K562 (cell line): Measurements from ENCODE around the gene PLXDC1. TPM values are rescaled to one million over a fixed set of nuclear protein-coding genes. Genes with fewer than 3 reads are reported as not detected.
"Not testable (repeated sequence)": the region's sequence is repeated elsewhere in the genome, so short reads cannot be mapped to it uniquely, and the experiment has no call there.

Source experiments
- ATAC-seq: fragments of 200-7000 bp; cut with Tn5 transposase; 3 replicates; pipeline ENCODE4 v1.9.1; 2020; ENCODE audit warnings: moderate library complexity
- BruUV-seq: library from RNA; stranded (reverse); fragments of 400-500 nt; replicated peaks from 2 replicates; lab custom pipeline; 2021; lab: Mats Ljungman, UMichigan
- CTCF ChIA-PET: fragments of 300-600 bp; formaldehyde crosslinking; extraction: SDS; loops from one replicate; lab custom pipeline; 2021; ENCODE audit warnings: low intra/inter-chr PET ratio; lab: Yijun Ruan, JAX
- POLR2A ChIA-PET: fragments of 300-600, 350-650 bp; sonication (Branson Sonifier 250); formaldehyde crosslinking; extraction: SDS; loops from one replicate; lab custom pipeline; 2021; ENCODE audit warnings: antibody characterized with exemption, inconsistent platforms; lab: Yijun Ruan, JAX
- DNase-seq, 4 experiments: peaks; one replicate each; pipeline versions ENCODE4 v3.0.0 to v3.0.0-alpha.2; 2011 to 2018; ENCODE audit warnings: low spot score in 3 of 4, mixed read lengths in 3 of 4; ENCODE audit errors: extremely low read depth in 1 of 4
- FAIRE-seq: peaks from 2 replicates; lab custom pipeline; 2011; peaks lifted over from hg19 to GRCh38; lab: Jason Lieb, UNC
- H2AFZ ChIP-seq: 2 replicates; pipeline ENCODE4 v1.6.0; 2011; ENCODE audit warnings: low read depth, low read length, control low read depth, inconsistent platforms
- H3K27ac ChIP-seq: fragments of 200-600 bp; 3 replicates; pipeline ENCODE4 v1.8.0; 2011; ENCODE audit warnings: low read depth, mild to moderate bottlenecking, control low read depth, inconsistent platforms, low read length, moderate library complexity, mixed read lengths; ENCODE audit errors: extremely low read depth
- H3K27me3 ChIP-seq, 2 experiments: fragments of 300-600 bp in 1 of 2; 2 replicates in 1 of 2; 3 replicates in 1 of 2; pipeline versions ENCODE4 v1.6.0 to v1.8.0; 2011; ENCODE audit warnings: inconsistent platforms in 2 of 2, low read length in 2 of 2, mild to moderate bottlenecking in 1 of 2, mixed read lengths in 1 of 2, moderate library complexity in 1 of 2; ENCODE audit not compliant: control insufficient read depth in 2 of 2, insufficient read depth in 2 of 2
- H3K36me3 ChIP-seq: fragments of 300-600 bp; 3 replicates; pipeline ENCODE4 v1.8.0; 2011; ENCODE audit warnings: mild to moderate bottlenecking, low read length, inconsistent platforms; ENCODE audit not compliant: control insufficient read depth, insufficient read depth
- H3K4me1 ChIP-seq, 2 experiments: fragments of 200-600 bp in 1 of 2; replicated peaks in 1 of 2; 2 replicates in 1 of 2; 3 replicates in 1 of 2; pipeline versions ENCODE4 v1.5.1 to v1.8.0; 2011; ENCODE audit warnings: inconsistent platforms in 2 of 2, low read length in 2 of 2, mild to moderate bottlenecking in 1 of 2, mixed read lengths in 1 of 2, moderate library complexity in 1 of 2; ENCODE audit not compliant: control insufficient read depth in 2 of 2, insufficient read depth in 2 of 2
- H3K4me2 ChIP-seq: 2 replicates; pipeline ENCODE4 v1.6.1; 2011; ENCODE audit warnings: low read length, control low read depth, inconsistent platforms, mixed read lengths; ENCODE audit not compliant: insufficient read depth
- H3K4me3 ChIP-seq: fragments of 200-600 bp; sonication (generic), shearing (Covaris generic); 2 replicates; pipeline ENCODE4 v1.5.1; 2016; ENCODE audit warnings: control low read depth, inconsistent platforms
- H3K79me2 ChIP-seq: fragments of 200-600 bp; 3 replicates; pipeline ENCODE4 v1.8.0; 2011; ENCODE audit warnings: low read length, inconsistent platforms; ENCODE audit not compliant: control insufficient read depth, insufficient read depth
- H3K9ac ChIP-seq, 2 experiments: 2 replicates each; pipeline versions ENCODE4 v1.6.0 to v1.6.1; 2011; ENCODE audit warnings: low read depth in 2 of 2, low read length in 2 of 2, control low read depth in 1 of 2, inconsistent platforms in 1 of 2, mild to moderate bottlenecking in 1 of 2, mixed read lengths in 1 of 2; ENCODE audit not compliant: insufficient read depth in 1 of 2
- H3K9me1 ChIP-seq: one replicate; pipeline ENCODE4 v1.6.0; 2011; ENCODE audit warnings: inconsistent platforms, mild to moderate bottlenecking, low read length, moderate library complexity; ENCODE audit not compliant: control insufficient read depth, insufficient read depth
- H3K9me3 ChIP-seq: replicated peaks from 2 replicates; pipeline ENCODE4 v1.5.1; 2011; ENCODE audit warnings: low read depth, low read length, inconsistent platforms; ENCODE audit not compliant: control insufficient read depth, insufficient read depth
- H4K20me1 ChIP-seq: replicated peaks from 2 replicates; pipeline ENCODE4 v1.6.1; 2011; ENCODE audit warnings: low read length, inconsistent platforms, mixed read lengths; ENCODE audit not compliant: control insufficient read depth, insufficient read depth
- CBFA2T2 ChIP-seq: fragments of 450-650 bp; conservative IDR thresholded peaks from 2 replicates; pipeline ENCODE4 v1.6.1; 2017; ENCODE audit warnings: mild to moderate bottlenecking
- FOXP4 ChIP-seq: sonication (generic); formaldehyde crosslinking; IDR thresholded peaks from 2 replicates; pipeline ENCODE4 v1.8.0; 2022; ENCODE audit warnings: mild to moderate bottlenecking, missing genetic modification reagents, borderline replicate concordance
- HNRNPLL ChIP-seq: fragments of 200-400 bp; formaldehyde crosslinking; IDR thresholded peaks from 2 replicates; pipeline ENCODE4 v1.6.1; 2017; ENCODE audit warnings: low read length, low read depth, mild to moderate bottlenecking; ENCODE audit not compliant: poor library complexity, severe bottlenecking
- HOMEZ ChIP-seq: fragments of 250-450 bp; sonication (Bioruptor Pico); IDR thresholded peaks from 2 replicates; pipeline ENCODE4 v1.4.0; 2020; ENCODE audit warnings: mild to moderate bottlenecking, moderate library complexity
- NCOA4 ChIP-seq: fragments of 450-650 bp; IDR thresholded peaks from 2 replicates; pipeline ENCODE4 v1.6.1; 2018; ENCODE audit warnings: mild to moderate bottlenecking; ENCODE audit not compliant: partially characterized antibody
- NR0B1 ChIP-seq: fragments of 450-650 bp; IDR thresholded peaks from one replicate; pipeline ENCODE4 v1.6.1; 2018; ENCODE audit warnings: mild to moderate bottlenecking, moderate library complexity; ENCODE audit not compliant: partially characterized antibody
- PHB ChIP-seq: fragments of 250-450 bp; sonication (Bioruptor Pico); IDR thresholded peaks from 2 replicates; pipeline ENCODE4 v1.5.0; 2021
- POLR2H ChIP-seq: IDR thresholded peaks from 2 replicates; pipeline ENCODE4 v1.6.1; 2016; ENCODE audit warnings: missing genetic modification characterization, low read depth, mild to moderate bottlenecking, control low read depth, missing compliant biosample characterization, moderate library complexity
- SMC3 ChIP-seq: conservative IDR thresholded peaks from 2 replicates; pipeline ENCODE4 v1.6.1; 2011; ENCODE audit warnings: low read depth, low read length, improper control_type of control experiment; ENCODE audit not compliant: insufficient read depth
- ZNF512 ChIP-seq: IDR thresholded peaks from 2 replicates; pipeline ENCODE4 v1.6.1; 2016; ENCODE audit warnings: missing genetic modification characterization, missing compliant biosample characterization
- whole genome bisulfite sequencing: fragments of 100-300 bp; shearing (Covaris generic); methylation state at CpG from one replicate; pipeline ENCODE4 v1.1.6; 2016; ENCODE audit warnings: low coverage, mixed read lengths; ENCODE audit not compliant: insufficient coverage; ENCODE audit errors: missing lambda C conversion rate; 5-methylcytosine and 5-hydroxymethylcytosine counted together
- in situ Hi-C: fragments of 300-500 bp; cut with MboI; formaldehyde crosslinking; loops from 4 replicates; pipeline ENCODE4 v1.15.0; 2018; ENCODE audit warnings: inconsistent platforms, mixed read lengths
- intact Hi-C: fragments of 100-400 bp; cut with micrococcal nuclease; formaldehyde crosslinking; loops from 2 replicates; pipeline ENCODE4 v1.14.2; 2022
- polyA plus RNA-seq, 8 experiments: library from polyadenylated mRNA; depleted of rRNA in 4 of 8; stranded (reverse) in 5 of 8; unstranded in 3 of 8; fragments of >200 nt; fragmentation: Nextera tagmentation in 2 of 8; fragmentation: Illumina TruSeq in 1 of 8; extraction: Ambion mirVana in 2 of 8; extraction: Trizol in 1 of 8; gene quantifications; 2 replicates each; pipeline versions ENCODE4 v1.2.1 to v1.2.3, GENCODE V29; 2011 to 2014; ENCODE audit warnings: inconsistent platforms in 1 of 8, missing spikeins in 1 of 8
- total RNA-seq, 7 experiments: library from RNA; depleted of rRNA in 6 of 7; stranded (reverse); fragments of >200 nt in 6 of 7; fragmentation: Illumina TruSeq in 2 of 7; extraction: Trizol in 2 of 7; gene quantifications; 2 replicates each; pipeline versions ENCODE4 v1.2.1 to v1.2.3, GENCODE V29; 2011 to 2021; ENCODE audit warnings: low replicate concordance in 1 of 7

Gene PLXDC1
- total and polyA plus RNA-seq, 9 of the 15 experiments (the other 6 are each of a cell fraction or from before 2014, with no cell fraction given): not detected

- TF ChIP-seq NR0B1 (no peak), PHB (no peak), ZNF512 (tag) (no peak), POLR2H (no peak), NCOA4 (no peak), CBFA2T2 (no peak), HOMEZ (CRISPR knock-in tag) (no peak), HNRNPLL (no peak), FOXP4 (CRISPR knock-in tag) (no peak), SMC3 (no peak)
- TF ChIP-seq, all 486 proteins: peak for 4
Measured at GRCh38 chr17:39026980-39027451, 124.4 kb downstream of the PLXDC1 start (continued).

GRCh38 chr17:39026346-39026745 is 125.1 kb downstream of the PLXDC1 start:
- not testable (repeated sequence) for FAIRE-seq, H3K4me2 ChIP-seq, H3K4me3 ChIP-seq

More at GRCh38 chr17:39026346-39026745, 125.1 kb downstream of the PLXDC1 start:
- H4K20me1 ChIP-seq, H3K27ac ChIP-seq, H3K4me1 ChIP-seq, DNase-seq, H3K9me3 ChIP-seq, H3K9me1 ChIP-seq, H3K79me2 ChIP-seq, CTCF ChIA-PET, in situ Hi-C loops, H3K36me3 ChIP-seq, BruUV-seq, intact Hi-C loops, H3K27me3 ChIP-seq, ATAC-seq, H3K9ac ChIP-seq: not testable (repeated sequence)
- peak overlapping the region; percentile 59; the same call in 1 of the 2 replicates for H2AFZ ChIP-seq
- WGBS: 65% methylated on average over 8 of the region's 13 CpGs
- POLR2A ChIA-PET: interaction anchor here (1.3 kb wide), 1 partner anchor 10 kb away, joined by 6 read pairs; no protein-coding TSS in a partner anchor
